ENCODE measurements around the gene RNPEP.
"Not testable (repeated sequence)": the region's sequence is repeated elsewhere in the genome, so short reads cannot be mapped to it uniquely, and the experiment has no call there.

The RNPEP gene

DNA sequence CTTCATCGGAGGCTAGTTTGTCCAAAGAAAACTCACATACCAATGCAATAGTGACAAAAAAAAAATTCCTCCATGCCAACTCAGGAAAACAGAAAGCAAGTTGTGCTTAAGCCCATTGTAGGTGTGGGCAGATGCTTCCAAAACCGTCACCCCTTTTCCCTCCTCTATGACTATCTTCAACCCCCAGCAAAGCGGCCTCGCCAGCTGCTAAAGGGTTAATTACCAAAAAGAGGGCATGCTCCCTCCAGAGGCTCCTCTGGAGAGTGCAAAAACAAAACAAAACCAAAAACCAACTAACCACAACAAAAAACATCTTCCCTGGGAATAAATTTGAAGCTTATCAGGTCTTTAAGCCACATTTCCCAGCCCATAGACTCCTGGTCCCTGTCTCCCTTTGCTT is 37.3 kb upstream of the RNPEP start:
- no peak overlapping the region for H3K4me3 Mint-ChIP-seq
- H3K4me1 Mint-ChIP-seq: peaks cover 7% of the 10 kb centered on the region
- no peak for ATAC-seq (replicated peaks; ENCODE audit: extremely low read depth, poor library complexity, severe bottlenecking)
- H3K27ac Mint-ChIP-seq (ENCODE audit: low read depth): no peak overlapping the region
- no peaks in the 10 kb centered on the region for H3K36me3 Mint-ChIP-seq (ENCODE audit: insufficient read depth)
- peaks cover 76% of the 10 kb centered on the region for H3K27me3 Mint-ChIP-seq
- H3K9me3 Mint-ChIP-seq: no peaks in the 10 kb centered on the region
- DNase-seq (ENCODE audit: low spot score in 2 of 2): no peak

- Mint-ChIP-seq H3K27ac (ENCODE audit: low read depth) (no peak overlapping the region), H3K4me1 (peaks cover 7% of the 10 kb centered on the region), H3K27me3 (peaks cover 76% of the 10 kb centered on the region), H3K9me3 (no peaks in the 10 kb centered on the region), H3K36me3 (ENCODE audit: insufficient read depth) (peaks cover 2% of the 10 kb centered on the region), H3K4me3 (no peak overlapping the region)
- ATAC-seq (replicated peaks; ENCODE audit: extremely low read depth, poor library complexity, severe bottlenecking) (no peak), DNase-seq (ENCODE audit: low spot score in 2 of 2) (no peak)
Measured at GRCh38 chr1:201945863-201946223, 36.6 kb upstream of the RNPEP start.

- H3K27me3 Mint-ChIP-seq: peaks cover 73% of the 10 kb centered on the region
- no peak within 1 kb of the TSS for H3K27ac Mint-ChIP-seq (ENCODE audit: low read depth)
- H3K36me3 Mint-ChIP-seq (ENCODE audit: insufficient read depth): peaks cover 2% of the 10 kb centered on the region
- H3K4me3 Mint-ChIP-seq: peak within 1 kb of the TSS; percentile 7
- H3K9me3 Mint-ChIP-seq: no peaks in the 10 kb centered on the region
- H3K4me1 Mint-ChIP-seq: peaks cover 7% of the 10 kb centered on the region
- ATAC-seq (replicated peaks; ENCODE audit: extremely low read depth, poor library complexity, severe bottlenecking): no peak
- no peak for DNase-seq (ENCODE audit: low spot score in 2 of 2)
Measured at GRCh38 chr1:201946224-201946908, 36.1 kb upstream of the RNPEP start, which contains the start of gene LMOD1. LMOD1 (minus strand) TSS chr1:201946548; CDS start chr1:201946340, 208 bp downstream.

GRCh38 chr1:201947697-201948008 is 34.8 kb upstream of the RNPEP start:
- ATAC-seq (replicated peaks; ENCODE audit: extremely low read depth, poor library complexity, severe bottlenecking) (no peak), DNase-seq (ENCODE audit: low spot score in 2 of 2) (no peak)
- Mint-ChIP-seq H3K36me3 (ENCODE audit: insufficient read depth) (peaks cover 2% of the 10 kb centered on the region), H3K27me3 (peaks cover 61% of the 10 kb centered on the region), H3K4me3 (no peak overlapping the region), H3K4me1 (peaks cover 7% of the 10 kb centered on the region), H3K9me3 (no peaks in the 10 kb centered on the region), H3K27ac (ENCODE audit: low read depth) (no peak overlapping the region)

DNA sequence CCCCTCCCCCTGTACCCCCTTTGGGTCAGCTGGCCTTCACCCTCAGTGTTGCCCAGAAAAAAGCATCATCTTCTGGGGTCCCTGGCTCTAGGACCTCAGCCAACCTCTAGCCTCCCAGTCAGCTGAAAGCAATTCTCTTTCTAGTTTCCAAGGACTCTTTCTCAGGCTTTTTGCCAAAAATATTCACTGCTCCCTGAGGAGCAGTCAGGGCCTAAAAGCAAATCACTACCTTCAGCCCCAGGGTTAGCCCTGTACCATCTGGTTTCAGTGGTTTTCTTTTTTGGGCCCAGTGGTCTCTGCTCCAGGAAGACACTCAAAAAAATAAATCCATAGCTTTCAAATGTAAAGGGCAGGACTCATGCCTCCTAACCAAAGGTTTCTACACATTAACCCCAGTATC is 33.0 kb upstream of the RNPEP start:
- ATAC-seq (replicated peaks; ENCODE audit: extremely low read depth, poor library complexity, severe bottlenecking) (no peak), DNase-seq (ENCODE audit: low spot score in 2 of 2) (no peak)
- Mint-ChIP-seq H3K27me3 (peaks cover 42% of the 10 kb centered on the region), H3K36me3 (ENCODE audit: insufficient read depth) (peaks cover 2% of the 10 kb centered on the region), H3K9me3 (no peaks in the 10 kb centered on the region), H3K27ac (ENCODE audit: low read depth) (no peak overlapping the region), H3K4me3 (no peak overlapping the region), H3K4me1 (peaks cover 9% of the 10 kb centered on the region)

DNA sequence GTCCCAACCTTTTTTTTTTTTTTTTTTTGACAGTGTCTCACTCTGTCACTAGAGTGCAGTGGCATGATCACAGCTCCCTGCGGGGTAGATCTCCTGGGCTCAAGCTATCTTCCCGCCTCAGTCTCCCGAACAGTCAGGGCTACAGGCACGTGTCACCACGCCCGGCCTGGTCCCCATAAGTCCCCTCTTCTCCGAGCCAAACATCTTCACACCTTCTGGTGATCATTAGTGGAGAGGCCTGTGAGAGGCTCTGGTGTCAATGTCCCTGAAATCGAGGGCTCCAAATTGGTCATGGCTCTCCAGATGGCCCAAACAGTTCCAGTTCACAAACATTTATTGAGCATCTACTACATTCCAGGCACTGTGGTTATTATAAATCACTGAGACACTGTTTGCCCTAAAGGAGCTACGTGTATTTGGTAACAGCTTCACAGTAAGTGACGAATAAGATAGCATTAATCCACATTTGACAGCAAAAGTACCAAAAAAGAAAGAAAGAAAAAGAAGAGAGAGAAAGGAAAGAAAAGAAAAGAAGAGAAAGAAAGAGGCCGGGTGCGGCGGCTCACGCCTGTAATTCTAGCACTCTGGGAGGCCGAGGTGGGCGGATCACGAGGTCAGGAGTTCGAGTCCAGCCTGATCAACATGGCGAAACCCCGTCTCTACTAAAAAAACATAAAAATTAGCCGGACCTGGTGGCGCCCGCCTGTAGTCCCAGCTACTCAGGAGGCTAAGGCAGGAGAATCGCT is 28.0 kb upstream of the RNPEP start:
- Mint-ChIP-seq H3K9me3 (no peaks in the 10 kb centered on the region), H3K4me1 (peaks cover 15% of the 10 kb centered on the region), H3K27me3 (no peaks in the 10 kb centered on the region), H3K27ac (ENCODE audit: low read depth) (peak overlapping the region; percentile 100), H3K4me3 (peak overlapping the region; percentile 88), H3K36me3 (ENCODE audit: insufficient read depth) (peaks cover 35% of the 10 kb centered on the region)
- DNase-seq (ENCODE audit: low spot score in 2 of 2) (no peak), ATAC-seq (replicated peaks; ENCODE audit: extremely low read depth, poor library complexity, severe bottlenecking) (peak; percentile 11)

DNA sequence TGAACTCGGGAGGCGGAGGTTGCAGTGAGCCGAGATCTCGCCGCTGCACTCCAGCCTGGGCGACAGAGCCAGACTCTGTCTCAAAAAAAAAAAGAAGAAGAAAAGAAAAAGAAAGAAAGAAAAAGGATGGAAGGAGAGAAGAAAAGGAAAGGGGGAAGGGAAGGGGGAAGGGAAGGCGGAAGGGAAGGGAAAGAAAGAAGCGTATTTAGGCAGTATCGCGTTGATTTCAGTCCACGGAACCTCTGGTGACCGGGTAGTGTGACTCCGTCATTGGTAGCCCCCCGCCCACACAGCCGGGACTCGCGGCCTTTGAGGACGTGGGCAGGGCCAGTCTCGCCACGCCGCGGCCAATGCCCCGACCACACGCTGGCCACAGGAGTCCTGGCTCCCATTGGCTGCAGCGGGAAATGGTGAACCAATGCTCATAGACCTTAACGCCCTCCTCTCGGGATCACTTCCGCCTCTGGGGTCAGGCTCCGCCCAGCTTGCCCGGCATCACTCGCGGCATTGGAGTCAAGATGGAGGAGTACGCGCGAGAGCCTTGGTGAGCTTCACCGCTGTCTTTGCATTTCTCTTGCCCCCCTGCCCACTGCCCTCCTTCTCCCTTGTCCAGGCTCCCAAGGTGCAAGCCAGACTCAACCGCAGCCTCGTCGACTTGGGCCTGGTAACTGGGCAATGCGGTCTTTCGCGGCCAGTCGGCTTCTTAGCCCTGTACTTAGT is 27.3 kb upstream of the RNPEP start, which contains the start of gene TIMM17A:
TIMM17A (plus strand) TSS at position 495 of the 720 bp plus-strand sequence; CDS start at position 519, 24 bp downstream.
- Mint-ChIP-seq H3K27ac (ENCODE audit: low read depth) (peak within 1 kb of the TSS; percentile 100), H3K4me3 (peak within 1 kb of the TSS; percentile 88)

GRCh38 chr1:201955729-201956143 is 26.7 kb upstream of the RNPEP start:
- Mint-ChIP-seq H3K9me3 (no peaks in the 10 kb centered on the region), H3K27me3 (no peaks in the 10 kb centered on the region), H3K27ac (ENCODE audit: low read depth) (peak overlapping the region; percentile 100), H3K4me1 (peaks cover 15% of the 10 kb centered on the region), H3K4me3 (peak overlapping the region; percentile 88), H3K36me3 (ENCODE audit: insufficient read depth) (peaks cover 44% of the 10 kb centered on the region)
- ATAC-seq (replicated peaks; ENCODE audit: extremely low read depth, poor library complexity, severe bottlenecking): peak; percentile 48
- DNase-seq (ENCODE audit: low spot score in 2 of 2): no peak

More for the DNA sequence above, 27.3 kb upstream of the RNPEP start, which contains the start of gene TIMM17A:
- Mint-ChIP-seq H3K27me3 (no peaks in the 10 kb centered on the region), H3K4me1 (peaks cover 15% of the 10 kb centered on the region), H3K36me3 (ENCODE audit: insufficient read depth) (peaks cover 41% of the 10 kb centered on the region), H3K9me3 (no peaks in the 10 kb centered on the region)
- DNase-seq (ENCODE audit: low spot score in 2 of 2) (peak; percentile 86 to 88), ATAC-seq (replicated peaks; ENCODE audit: extremely low read depth, poor library complexity, severe bottlenecking) (peak; percentile 99)

GRCh38 chr1:201958348-201958747 is 24.1 kb upstream of the RNPEP start:
- Mint-ChIP-seq H3K27me3 (no peaks in the 10 kb centered on the region), H3K9me3 (no peaks in the 10 kb centered on the region), H3K4me3 (no peak overlapping the region), H3K4me1 (peaks cover 20% of the 10 kb centered on the region), H3K36me3 (ENCODE audit: insufficient read depth) (peaks cover 59% of the 10 kb centered on the region), H3K27ac (ENCODE audit: low read depth) (no peak overlapping the region)
- DNase-seq (ENCODE audit: low spot score in 2 of 2) (no peak), ATAC-seq (replicated peaks; ENCODE audit: extremely low read depth, poor library complexity, severe bottlenecking) (no peak)

DNA sequence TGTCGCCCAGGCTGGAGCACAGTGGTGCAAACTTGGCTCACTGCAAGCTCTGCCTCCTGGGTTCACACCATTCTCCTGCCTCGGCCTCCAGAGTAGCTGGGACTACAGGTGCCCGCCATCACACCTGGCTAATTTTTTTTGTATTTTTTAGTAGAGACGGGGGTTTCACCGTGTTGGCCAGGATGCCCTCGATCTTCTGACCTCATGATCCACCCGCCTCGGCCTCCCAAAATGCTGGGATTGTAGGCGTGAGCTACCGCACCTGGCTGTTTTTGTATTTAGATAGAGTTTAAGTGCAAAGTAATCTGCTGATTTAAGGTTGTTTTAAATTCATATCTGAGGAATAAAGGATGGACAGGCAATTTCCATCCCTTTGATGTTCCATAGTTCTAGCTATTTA is 20.1 kb upstream of the RNPEP start:
- DNase-seq (ENCODE audit: low spot score in 2 of 2); H3K27me3 Mint-ChIP-seq; H3K27ac Mint-ChIP-seq (ENCODE audit: low read depth); H3K9me3 Mint-ChIP-seq; H3K4me3 Mint-ChIP-seq; ATAC-seq (replicated peaks; ENCODE audit: extremely low read depth, poor library complexity, severe bottlenecking): not testable (repeated sequence)
- Mint-ChIP-seq H3K4me1 (peaks cover 11% of the 10 kb centered on the region), H3K36me3 (ENCODE audit: insufficient read depth) (peaks cover 75% of the 10 kb centered on the region)

- H3K36me3 Mint-ChIP-seq (ENCODE audit: insufficient read depth): peaks cover 75% of the 10 kb centered on the region
- H3K4me3 Mint-ChIP-seq: no peak overlapping the region
- no peaks in the 10 kb centered on the region for H3K9me3 Mint-ChIP-seq
- no peak overlapping the region for H3K27ac Mint-ChIP-seq (ENCODE audit: low read depth)
- peaks cover 11% of the 10 kb centered on the region for H3K4me1 Mint-ChIP-seq
- no peaks in the 10 kb centered on the region for H3K27me3 Mint-ChIP-seq
- ATAC-seq (replicated peaks; ENCODE audit: extremely low read depth, poor library complexity, severe bottlenecking): no peak
- no peak for DNase-seq (ENCODE audit: low spot score in 2 of 2)
Measured at GRCh38 chr1:201964261-201964660, 18.2 kb upstream of the RNPEP start.

GRCh38 chr1:201966171-201966570 is 16.3 kb upstream of the RNPEP start:
- ATAC-seq (replicated peaks; ENCODE audit: extremely low read depth, poor library complexity, severe bottlenecking): no peak
- H3K4me3 Mint-ChIP-seq: no peak overlapping the region
- peaks cover 74% of the 10 kb centered on the region for H3K36me3 Mint-ChIP-seq (ENCODE audit: insufficient read depth)
- peaks cover 11% of the 10 kb centered on the region for H3K4me1 Mint-ChIP-seq
- H3K27me3 Mint-ChIP-seq: no peaks in the 10 kb centered on the region
- H3K9me3 Mint-ChIP-seq: no peaks in the 10 kb centered on the region
- H3K27ac Mint-ChIP-seq (ENCODE audit: low read depth): no peak overlapping the region
- no peak for DNase-seq (ENCODE audit: low spot score in 2 of 2)
